Endothelial cell of hepatic sinusoid (primary cell): ENCODE data around the gene MBNL1.

Source experiments
- in situ Hi-C: cut with HindIII; loops from 2 replicates; pipeline ENCODE4 v1.10.0; 2017; ENCODE audit warnings: low sequenced_read_pairs

Gene MBNL1

DNA sequence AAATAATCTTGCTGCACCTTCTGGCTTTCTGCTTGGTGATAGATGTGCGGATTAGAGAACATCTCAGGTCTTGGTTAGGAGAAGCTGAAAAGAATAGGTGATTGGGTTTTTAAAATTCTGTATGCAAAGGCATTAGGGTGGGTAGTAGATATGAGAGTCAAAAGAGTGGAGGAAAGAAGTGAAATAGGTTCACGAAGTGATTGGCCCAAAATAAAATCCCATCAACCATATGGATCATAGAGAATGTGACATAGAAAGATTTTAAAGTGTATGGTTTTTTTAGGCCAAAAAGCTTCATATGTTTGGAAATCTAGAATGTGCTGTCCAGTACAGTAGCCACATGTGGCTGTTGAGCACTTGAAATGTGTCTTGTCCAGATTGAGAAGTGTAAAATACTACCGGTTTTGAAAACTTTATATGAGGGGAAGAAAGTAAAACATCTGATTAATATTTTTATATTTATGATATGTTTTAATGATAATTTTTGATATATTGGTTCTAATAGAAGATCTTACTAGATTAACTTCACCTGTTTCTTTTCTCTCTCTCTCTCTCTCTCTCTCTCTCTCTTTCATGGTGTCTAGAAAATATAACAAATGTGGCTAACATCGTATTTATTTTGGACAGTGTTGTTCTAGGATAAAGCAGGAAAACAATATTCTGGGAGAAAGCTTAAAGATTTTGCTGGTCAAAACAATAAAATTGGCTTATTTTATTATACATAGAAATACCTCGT, 2.9 kb downstream of the MBNL1 start:
- in situ Hi-C loops = no loop called here

DNA sequence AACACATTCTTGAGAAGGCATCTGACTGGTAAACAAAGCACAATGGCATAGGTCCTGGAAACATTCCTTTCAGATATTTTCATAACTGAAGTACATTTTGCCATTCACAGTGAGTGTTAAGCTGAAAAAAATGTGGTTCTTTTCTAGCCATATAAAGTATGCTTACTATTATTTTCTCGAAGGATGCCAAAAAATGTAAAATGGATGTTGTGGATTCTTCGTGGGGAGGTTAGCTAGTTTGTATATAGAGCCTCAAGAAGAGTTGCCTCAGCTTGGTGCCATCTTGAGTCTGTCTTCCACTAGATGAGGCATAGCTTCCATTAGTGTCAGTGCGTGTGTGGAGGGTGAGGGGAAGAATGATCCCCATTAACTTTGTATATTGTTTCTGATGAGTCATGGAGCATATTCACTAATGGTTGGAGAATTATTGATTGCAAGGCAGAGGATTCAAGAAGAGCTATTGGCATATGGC, 4.1 kb downstream of the MBNL1 start:
- in situ Hi-C loops = no loop called here

DNA sequence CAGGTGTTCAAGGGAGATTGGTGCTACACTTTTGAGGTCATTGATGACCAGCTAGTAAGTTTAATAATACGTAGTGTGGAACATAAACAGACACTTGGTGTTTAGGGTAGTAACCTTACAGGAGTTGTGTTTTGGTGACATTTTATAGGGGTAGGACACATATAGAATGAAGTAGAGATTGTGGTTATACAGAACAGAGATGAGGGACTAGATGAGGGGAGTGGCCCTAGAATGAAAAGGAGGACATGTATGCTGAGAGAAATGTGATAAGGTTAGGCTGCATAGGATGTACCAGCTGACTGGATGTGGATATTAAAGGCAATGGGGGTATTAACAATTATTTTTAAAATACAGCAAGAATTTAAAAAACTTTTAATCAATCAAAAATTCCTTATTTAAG, 8.0 kb downstream of the MBNL1 start:
- in situ Hi-C loops = no loop called here

DNA sequence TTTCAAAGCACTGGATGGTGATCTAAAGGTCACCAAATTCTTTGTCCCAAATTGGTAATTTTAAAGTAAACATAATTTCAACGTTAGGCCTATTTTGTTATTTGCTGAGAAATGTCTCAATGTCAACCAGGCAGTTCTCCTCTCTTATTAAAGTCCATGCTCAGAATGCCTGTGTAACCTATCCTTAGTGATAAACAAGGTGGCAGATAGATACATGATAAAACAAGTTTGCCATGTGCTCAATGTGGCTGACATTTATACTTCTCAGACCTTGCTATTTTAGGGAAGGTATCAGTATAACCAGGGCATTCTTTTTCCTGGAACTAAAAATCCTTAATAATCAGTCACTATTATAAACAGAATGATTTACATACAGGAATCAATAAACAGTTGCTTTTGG, 8.5 kb downstream of the MBNL1 start:
- in situ Hi-C loops = no loop called here

DNA sequence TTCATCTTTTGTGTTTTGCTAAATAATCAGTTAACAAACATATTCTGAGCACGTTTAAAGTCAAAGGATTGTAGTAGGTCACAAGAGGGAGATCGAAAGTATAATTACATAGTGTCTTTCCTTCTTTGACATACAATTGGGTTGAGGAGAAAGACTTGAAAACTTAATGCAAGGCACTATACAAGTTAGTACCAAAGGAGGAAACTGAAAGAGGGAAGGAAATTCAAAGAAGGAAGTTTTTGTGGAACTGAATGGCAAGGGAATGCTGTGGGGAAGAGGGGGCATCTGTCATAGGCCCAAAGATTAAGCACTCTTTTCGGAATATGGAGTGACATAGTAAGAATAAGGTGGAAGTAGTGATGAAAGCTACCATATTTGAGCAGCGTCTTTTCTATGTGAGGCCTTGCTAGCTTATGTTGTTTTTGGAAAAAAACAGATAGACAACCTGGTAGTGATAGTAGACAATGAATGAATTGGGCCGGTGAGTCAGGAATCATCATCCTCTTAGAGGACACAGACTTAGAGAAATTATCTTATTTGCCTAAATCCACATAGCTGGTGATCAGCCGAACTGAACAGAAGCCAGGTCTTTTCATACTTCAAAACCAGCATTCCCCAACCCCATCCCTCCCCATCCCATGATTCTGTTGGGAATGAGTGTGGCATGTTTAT, 10.2 kb downstream of the MBNL1 start:
- in situ Hi-C loops = no loop called here

DNA sequence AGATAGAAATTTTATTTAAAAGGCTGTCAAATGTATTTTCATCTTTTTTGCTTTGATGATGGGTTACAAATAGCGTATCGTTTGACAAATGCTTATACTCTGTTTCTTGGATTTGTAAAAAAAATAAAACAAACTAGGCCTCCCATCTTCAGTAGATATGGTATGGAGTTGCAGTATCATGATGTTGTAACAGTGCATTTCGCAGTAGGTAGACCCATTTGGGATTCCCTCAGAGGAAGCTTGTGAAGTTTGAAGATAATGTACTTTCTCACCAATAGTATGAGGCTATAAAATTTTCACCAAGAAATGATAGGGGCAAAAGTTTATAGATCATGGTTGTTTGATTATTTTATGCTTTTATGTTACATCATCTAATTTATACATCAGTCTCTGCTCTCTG, 10.8 kb downstream of the MBNL1 start:
- in situ Hi-C loops = no loop called here

DNA sequence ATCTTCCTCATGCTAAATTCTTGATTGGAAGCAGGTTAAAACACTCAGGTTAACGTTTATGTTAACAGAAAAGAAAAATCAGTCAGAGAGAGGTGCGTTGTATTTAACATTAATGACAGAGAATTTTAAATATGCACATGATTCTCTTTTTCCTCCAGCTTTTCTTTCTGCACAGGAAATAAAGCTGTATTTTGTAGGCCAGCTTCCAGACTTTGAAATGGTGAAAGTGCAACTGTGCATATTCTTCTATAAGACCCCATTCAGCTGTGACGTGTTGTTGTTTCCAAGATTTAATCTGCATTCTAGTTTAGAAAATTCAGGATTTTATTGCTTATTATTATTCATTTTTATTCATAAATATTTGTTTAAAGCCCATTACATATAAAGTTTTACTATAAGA, 11.8 kb downstream of the MBNL1 start:
- in situ Hi-C loops = no loop called here

DNA sequence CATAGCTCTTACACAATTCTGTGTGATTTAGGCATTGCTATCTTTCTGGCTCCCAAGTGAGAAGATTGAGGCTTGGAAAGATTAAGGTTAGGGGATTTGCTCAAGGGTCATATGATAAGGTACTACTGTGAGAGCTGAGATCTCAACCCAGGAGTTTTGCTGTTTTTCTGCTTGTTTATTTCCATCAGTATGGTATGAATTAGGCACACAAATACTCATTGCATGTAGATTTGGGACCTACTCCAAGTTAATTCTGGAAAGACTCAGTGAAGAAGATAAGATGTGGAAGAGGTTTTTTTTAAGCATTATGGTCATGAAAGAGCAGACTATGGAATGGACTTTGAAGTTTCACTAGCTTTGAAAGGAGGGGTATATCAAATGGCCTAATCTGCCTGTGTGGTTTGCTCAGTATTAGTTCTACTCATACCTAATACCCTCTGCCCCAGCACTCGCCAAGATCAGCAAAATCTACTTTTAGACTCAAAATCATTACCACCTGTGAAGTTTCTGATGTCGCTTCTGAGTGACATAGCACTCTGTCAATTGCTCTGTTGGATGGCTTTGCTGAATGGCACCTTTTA, 12.5 kb downstream of the MBNL1 start:
- in situ Hi-C loops = no loop called here

DNA sequence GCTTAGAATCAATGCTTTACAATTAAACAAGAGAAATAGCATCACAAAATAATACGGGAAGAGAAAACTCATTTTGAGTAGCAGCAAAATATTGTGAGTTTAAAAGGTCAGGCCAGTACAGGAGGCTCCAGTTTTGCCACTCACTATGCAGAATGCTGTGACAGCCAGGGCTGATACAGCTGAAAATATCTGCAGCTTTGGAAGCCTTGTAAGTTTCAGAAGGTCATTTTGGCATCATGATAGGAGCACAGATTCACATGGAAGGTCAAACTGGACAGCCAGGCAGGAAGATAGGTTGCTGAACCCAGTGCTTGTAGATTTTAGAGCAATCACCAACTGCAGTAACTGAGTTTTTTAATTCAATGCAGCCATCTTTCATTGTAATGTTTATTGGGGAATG, 14.1 kb downstream of the MBNL1 start:
- in situ Hi-C loops = no loop called here

DNA sequence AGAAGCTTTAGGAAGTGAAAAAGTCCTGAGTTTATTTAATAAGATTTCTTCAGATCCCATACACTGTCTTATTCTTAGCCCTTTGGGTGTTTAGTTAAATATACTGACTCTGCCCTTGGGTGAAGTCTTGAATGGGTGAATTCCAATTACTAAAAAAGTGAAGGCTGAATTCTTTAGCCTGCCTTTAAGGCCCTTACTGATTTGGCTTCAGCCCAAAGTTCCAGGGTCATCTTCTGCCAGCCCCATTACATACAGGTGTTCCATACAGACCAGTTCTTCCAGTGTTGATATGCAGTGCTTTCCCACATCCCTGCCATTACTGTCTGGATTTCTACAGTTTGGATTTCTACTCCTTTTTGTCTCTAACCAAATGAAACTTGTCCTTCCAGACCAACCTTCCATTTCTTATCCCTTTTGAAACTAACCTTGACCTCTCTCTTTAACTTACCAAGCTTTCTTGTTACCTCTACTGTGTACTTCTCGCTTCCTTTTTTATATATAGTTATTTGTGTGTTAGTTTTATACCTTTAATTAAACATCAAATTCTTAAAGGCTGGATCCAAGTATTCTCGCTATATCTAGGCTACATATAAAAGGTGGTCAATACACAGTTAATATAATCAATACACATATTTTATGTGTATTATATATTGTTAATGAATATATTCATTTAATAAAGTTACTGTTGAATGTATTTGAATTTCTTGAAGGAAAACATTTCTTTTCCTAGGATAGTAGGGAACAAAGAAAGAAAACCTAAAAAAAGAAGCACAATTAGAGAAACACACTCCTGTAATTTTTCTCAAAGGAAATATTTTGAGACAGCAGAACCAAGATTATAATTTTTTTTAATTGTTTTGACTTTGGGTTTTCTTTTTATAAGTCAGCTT, 15.0 kb downstream of the MBNL1 start:
- in situ Hi-C loops = no loop called here

DNA sequence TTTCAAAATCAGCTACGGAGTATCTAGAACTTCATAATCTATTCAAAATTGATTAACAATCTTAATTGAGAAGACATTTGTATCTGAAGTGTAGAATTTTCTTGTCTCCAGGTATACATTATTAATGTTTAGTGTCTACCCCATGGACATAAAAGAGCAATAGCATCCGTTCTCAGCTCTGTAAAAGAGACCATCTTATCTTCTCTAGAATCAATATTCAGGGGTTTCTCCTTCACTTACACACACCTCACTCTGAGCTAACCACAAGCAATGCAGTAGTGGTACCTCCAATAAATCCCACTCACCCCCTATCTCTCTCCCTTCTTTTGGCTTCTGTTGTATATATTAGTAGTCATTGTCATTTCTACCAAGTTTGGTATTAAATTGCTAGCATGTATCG, 16.2 kb downstream of the MBNL1 start:
- in situ Hi-C loops = no loop called here

DNA sequence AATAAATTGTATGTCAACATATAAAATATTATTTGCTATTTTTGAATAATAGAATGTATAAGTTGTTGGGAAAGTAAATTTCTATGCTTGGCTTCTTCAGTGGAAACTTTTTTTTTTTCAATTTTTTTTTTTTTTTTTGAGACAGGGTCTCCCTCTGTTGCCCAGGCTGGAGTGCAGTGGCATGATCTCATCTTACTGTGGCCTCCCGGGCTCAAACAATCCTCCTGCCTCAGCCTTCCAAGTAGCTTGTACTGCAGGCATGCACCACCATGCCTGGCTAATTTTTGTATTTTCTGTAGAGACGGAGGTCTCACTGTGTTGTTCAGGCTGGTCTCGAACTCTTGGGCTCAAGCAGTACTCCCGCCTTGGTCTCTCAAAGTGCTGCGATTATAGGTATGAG, 16.8 kb downstream of the MBNL1 start:
- in situ Hi-C loops = no loop called here

DNA sequence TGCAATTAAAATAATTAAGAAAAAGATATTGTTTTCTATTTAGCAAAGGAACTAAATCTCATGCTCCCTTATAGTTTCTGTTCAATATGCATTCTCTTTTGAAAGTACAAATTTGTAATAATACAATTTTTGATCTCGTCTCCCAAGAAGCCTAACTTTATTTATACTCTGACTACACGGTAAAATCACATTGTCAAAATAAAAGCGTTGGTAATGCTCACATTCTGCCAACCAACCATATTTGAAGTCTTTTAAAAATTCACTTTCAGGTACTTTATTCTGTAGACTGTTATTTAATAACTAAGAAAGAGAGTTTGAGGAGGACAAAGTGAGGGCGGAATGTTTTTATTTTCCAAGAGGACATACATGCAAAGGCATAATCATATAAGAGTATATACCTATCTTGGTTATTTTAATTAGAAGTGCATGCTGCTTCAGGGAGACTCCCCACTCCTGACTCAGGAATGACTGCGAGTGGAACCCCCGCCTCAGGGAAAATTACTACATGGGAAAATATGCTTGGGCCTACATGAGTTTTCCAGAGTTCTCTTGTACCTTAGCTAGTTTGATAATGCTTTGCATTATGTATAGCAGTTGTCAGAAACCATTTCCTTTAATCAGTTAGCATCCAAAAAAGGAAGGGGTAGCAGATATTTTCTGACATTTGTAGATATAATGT, 19.3 kb downstream of the MBNL1 start:
- in situ Hi-C loops = no loop called here

DNA sequence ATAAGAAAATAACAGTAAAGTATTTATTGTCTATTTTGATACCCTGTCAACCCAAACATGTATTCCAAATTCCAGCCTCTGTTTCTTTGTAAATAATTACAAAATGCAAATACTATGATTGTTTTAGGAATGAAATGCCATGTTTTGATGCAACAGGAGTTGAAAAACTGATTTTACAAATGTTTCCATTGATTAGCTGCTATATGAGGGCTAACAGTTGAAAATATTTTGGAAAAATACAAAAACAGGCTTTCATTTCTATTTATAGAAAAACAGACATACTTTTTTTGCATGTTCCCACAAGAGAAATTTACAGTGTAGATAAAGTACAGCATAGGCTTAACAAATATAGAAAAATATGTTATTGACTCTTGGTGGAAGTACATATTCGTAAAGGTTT, 20.0 kb downstream of the MBNL1 start:
- in situ Hi-C loops = no loop called here

DNA sequence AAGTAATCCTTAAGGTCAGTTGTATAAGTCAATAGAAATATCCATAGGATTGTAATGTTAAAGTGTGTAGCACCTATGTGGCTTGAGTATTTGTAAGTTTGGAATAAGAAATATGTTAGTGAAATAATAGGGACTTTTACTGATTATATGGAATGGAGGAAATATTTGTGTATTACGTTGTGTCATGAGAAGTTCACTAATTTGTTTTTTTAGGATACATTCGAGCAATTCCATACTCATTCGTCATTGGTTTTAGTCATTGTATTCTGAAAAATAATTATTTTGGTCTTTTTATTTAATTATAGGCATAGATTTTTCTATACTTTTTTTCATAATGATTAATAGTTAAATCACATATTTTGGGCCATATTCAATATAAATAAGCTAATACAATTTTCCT, 21.0 kb downstream of the MBNL1 start:
- in situ Hi-C loops = no loop called here

DNA sequence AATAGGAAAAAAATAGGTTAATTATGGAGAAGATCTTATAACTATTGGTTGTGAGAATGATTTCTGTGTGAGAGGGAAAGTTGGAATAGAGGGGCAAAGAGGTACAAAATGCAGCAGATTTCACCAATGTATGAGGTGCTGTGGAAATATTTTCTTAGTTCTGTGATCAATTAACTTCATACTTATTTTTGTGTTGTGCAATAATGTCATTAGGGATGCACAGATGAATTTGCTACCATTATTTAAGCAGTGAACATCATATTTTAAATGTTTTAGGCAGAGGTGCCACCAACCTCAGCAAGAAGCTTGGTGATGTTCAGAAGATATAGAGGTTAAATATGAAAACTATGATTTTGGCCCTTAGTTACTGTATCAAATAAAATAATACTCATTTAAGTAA, 21.6 kb downstream of the MBNL1 start:
- in situ Hi-C loops = no loop called here

DNA sequence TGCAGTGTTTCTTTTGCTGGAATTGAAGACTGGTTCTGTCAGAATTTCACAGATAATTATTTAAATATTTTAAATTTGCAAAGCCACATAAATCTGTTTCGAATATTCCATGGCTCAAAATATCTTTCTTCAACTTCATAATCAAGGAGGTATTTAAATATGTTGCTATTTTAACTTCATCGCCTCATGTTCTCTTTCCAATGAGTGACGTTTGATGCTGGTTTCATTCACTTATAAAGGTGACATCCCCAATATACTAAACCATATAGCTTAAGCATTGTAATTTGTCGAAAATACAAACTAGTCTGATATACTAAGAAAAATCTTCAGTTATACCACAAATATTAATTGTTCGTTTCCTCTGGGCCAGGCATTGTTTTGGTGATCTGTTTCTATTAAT, 22.5 kb downstream of the MBNL1 start:
- in situ Hi-C loops = no loop called here

DNA sequence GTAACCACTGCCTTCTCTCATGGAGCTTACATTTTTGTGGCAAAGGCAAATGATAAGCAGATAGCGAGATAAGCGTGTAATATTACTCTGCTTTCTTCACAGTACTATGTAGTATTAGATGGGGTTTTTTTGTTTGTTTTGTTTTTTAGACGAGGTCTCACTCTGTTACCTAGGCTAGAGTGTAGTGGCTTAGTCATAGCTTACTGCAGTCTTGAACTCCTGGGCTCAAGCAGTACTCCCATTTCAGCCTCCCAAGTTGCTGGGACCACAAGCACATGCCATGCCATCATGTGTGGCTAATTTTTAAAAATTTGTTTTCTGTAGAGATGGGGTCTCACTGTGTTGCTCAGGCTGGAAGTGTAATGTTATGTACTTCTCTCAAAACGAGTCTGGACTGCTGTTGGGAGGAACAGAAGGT, 22.9 kb downstream of the MBNL1 start:
- in situ Hi-C loops = no loop called here

DNA sequence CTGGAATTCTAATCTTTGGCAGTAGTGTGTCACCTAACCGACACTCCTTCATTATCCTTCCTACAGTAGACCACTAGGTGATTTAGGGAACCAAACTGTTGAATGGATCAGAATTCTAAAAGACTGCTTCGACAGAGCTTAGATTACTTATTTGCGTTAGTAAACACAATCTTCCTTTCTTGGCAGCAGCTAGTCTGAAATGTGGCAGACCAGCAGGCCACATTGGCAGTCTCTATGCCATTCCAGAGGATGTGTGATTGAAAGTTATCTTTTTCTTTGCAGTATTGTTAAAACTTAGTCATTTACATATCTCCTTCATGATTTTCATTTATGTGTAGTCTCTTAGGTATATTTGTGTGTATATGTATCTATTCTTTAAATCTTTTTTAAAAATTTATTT, 23.6 kb downstream of the MBNL1 start:
- in situ Hi-C loops = no loop called here

DNA sequence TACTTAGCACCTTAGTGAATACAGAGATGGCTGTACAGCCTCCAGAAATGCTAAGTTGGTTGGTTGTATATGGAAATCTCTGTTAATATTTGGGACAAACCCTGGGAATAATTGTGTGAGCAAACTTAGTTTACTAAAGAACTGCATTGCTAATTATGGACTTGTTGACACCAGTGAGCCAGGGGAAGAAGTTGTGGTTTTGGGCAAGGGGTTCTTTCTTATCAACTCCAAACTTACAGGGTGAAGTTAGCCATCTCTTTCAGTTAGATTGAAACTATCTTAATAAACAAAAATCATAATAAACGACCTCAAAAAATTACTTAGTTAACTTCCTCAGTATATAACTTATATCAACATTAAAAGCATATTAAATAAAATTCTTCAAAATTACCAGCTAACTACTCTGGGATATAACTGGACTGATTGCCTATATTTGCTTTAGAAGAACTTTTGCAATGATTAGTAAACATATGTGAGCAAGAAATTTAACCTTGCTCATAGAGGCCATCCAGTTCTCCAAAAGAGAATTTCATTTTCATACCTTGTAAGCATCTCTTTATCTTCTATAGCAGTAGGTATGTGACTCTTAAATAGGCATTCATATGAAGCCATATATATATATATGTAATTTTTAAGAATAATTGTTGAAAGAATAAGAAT, 24.7 kb downstream of the MBNL1 start:
- in situ Hi-C loops = no loop called here
